ENCODE results near the gene LHX3.

The LHX3 gene

GRCh38 chr9:136174779-136175615, 29.9 kb downstream of the LHX3 start:
- no peak for DNase-seq

DNA sequence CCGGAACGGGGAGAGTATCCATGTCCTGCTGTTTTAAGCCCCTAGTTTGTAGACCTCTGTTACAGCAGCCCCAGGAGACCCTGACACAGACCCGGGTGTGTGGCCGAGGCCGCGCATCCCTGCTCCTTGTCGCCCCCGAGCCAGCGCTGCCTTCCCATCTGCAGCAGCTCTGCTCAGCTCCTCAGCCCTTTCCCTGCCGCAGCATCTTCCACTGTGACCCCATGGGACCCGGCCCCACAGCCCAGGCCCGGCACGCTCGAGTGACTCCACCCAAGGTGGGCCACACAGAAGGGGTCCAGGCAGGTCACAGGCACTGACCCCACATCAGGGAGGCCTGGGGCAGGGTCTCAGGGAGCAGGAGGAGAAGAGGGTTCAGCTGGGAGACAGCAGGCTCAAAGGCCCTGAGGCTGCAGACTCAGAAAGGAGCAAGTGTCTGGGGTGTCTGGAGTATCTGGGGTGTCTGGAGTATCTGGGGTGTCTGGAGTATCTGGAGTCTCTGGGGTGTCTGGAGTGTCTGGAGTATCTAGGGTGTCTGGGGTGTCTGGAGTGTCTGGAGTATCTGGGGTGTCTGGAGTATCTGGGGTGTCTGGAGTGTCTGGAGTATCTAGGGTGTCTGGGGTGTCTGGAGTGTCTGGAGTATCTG, 31.2 kb downstream of the LHX3 start:
- no peak for DNase-seq

GRCh38 chr9:136172412-136173079, 32.4 kb downstream of the LHX3 start:
- no peak for DNase-seq

DNA sequence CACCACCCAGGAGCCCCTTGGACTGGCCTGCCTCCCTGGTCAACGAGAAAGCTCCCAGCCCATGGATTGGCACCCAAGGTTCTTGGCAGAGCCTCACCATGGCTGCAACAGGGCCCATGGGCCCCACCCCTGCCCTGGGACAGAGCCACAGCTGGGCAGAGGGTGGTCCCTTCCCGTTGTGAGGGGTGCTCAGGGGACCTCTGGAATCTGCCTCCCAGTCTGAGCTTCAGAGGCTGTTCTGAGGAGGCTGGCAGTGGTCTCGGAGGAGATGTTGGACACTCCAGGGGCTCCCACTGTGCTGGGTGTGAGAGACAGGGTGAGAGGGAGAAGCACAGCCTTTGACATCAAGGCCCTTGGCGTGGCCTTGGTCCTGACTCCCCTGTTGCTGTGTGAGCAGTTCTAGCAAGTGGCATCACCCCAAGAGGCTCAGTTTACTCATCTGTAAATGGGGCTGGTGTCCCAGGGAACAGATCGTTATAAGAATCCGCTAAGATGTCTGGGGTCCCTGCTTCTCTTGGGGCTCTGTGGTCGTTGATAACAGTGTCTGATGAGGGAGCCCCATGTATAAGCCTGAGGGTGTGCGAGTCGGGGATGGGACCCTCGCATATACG, 33.0 kb downstream of the LHX3 start:
- DNase-seq = no peak

DNA sequence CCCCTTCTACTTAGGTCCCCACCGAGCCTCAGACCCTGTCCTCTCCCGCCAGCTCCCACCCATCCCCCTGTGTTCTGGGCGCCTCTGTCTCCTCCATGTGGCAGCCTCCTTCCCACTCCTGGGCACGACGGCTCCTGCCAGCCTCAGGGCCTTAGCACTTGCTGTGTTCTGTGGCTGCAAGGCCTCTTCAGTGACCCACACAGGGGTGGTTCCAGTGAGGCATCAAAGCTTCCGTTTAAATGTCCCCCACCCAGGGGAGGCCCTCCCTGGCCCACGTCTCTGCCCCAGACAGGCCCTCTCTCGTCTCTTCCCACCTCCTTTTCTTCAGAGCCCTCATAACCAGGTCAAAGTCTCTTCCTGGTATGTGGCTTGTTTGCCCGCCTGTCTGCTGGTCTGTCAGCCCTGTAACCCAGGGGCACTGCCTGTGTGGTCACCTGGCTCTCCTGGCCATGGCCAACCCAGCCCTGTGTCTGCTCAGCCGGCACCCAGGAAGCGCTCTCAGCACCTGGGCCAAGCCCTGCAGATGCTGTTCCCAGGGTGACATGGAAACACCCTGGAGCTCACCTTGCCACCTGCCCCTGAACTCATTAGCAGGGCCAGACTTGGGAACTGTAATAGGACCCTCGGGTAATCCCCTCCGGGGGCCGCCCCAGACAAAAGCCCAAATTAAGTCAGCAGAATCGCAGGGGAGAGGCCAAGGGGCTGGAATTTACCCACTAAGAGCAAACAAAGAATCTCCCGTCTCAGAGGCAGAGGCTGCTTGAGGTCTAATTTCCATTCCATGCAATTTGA, 33.7 kb downstream of the LHX3 start:
- no peak for DNase-seq

DNA sequence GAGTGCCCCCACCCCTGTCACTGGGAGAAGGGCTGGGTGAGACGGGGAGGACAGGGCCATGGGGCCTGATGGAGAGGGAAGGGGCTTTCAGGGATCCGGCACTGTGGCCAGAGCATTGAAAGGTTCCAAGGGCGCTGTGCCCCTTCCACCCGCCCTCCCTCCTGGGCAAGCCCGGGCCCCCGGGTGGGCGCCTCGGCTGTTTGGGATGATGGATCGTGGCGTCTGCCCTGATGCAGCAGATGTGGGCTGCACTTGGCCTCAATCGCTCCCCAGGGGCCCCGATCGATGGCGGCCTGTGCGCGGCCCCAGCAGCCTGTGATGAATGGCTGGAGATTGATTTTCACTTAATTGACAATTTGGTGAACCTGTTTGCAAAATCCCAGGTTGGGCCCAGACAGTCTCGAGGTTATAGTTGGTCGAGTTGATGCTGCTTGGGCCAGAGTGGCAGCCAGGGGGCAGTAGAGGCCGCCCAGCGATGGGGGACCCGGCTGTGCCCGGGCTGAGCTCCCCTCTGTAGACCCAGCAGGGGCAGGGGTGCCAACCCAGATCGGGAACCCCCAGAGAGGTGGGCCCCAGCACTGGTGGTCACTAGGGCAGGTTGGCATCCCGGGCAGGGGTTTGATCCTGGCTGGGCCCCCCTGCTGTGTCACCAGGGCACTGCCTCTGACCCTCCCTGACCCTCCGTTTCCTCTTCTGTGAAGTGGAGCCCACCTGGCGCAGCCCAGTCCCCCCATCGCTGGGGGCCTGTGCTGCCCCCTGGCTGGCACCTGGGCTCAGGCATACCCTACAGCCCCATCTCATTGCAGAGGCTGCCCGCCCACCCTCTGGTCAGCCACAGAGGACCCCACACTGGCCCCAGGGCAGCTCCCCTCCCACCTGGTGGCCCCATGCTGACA, 34.7 kb downstream of the LHX3 start:
- DNase-seq = peak; percentile 3 to 18

GRCh38 chr9:136169495-136169894, 35.4 kb downstream of the LHX3 start:
- no peak for DNase-seq

DNA sequence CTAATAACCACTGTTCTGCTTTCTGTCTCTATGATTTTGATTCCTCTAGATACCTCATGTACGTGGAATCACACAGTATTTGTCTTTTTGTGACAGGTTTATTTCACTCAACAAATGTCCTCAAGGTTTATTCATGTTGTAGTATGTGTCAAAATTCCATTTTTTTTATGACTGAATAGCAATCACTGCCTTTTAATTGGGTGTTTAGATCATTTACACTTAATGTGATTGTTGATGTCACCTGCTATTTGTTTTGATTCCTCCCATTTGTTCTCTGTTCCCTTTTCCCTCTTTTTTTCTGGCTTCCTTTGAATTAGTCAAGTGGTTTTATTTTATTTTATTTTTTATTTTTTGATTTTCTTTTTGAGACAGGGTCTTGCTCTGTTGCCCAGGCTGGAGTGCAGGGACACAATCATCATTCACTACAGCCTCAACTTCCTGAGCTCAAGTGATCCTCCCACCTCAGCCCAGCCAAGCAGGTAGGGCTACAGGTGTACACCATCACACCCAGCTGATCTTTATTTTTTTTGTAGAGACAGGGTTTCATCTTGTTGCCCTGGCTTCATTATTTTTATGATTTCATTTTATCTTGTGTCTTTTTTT, 41.6 kb downstream of the LHX3 start:
- DNase-seq = no peak

DNA sequence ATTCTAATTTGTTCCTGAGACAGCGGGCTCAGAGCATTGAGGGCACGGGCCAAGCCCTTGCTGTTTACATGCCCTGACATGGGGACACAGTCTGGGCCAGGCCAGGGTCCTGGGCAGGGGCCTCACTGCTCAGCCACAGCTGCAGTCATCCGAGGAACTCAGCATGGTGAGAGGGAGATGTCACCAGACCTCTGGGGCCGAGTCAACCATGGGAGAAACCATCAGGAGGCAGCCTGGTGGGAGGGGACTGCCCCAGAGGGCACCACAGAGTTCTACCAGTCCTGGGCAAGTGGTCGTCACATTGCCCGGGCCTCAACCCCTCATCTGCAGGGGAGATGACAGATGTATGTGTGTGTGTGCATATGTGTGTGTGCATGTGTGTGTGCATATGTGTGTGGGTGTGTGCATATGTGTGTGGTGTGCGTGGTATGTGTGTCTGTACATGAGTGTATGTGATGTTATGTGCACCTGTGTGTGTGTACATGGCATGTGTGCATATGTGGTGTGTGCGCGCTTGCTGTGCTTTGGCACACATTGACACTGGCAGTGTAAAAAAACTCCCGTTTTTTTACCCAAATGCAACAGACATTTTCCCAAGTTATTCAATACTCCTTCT, 43.8 kb downstream of the LHX3 start:
- DNase-seq = no peak

GRCh38 chr9:136160381-136160841, 44.5 kb downstream of the LHX3 start:
- DNase-seq = no peak

GRCh38 chr9:136159851-136160250, 45.1 kb downstream of the LHX3 start:
- DNase-seq = no peak

GRCh38 chr9:136157477-136158265, 47.3 kb downstream of the LHX3 start:
- DNase-seq = no peak

GRCh38 chr9:136156209-136157120, 48.5 kb downstream of the LHX3 start:
- no peak for DNase-seq

DNA sequence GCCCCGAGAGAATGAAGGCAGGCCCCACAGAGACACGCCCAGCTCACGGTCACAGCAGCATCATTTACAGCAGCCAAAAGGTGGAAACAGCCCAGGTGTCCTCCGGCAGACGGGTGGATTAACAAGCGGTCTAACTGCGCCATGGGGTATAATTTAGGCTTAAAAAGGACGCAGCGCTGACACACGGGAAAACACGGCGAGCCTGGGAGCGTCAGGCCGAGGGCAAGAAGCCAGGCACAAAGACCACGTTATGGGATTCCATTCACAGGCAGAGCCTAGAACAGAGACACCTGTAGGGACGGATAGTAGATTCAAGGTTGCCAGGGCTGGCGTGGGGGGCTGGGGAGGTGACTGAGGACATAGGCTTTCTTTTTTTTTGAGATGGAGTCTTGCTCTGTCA, 49.4 kb downstream of the LHX3 start:
- no peak for DNase-seq

- no peak for DNase-seq
Observed at GRCh38 chr9:136154943-136155342, 50.0 kb downstream of the LHX3 start.

GRCh38 chr9:136153381-136154065, 51.4 kb downstream of the LHX3 start:
- DNase-seq = no peak

DNA sequence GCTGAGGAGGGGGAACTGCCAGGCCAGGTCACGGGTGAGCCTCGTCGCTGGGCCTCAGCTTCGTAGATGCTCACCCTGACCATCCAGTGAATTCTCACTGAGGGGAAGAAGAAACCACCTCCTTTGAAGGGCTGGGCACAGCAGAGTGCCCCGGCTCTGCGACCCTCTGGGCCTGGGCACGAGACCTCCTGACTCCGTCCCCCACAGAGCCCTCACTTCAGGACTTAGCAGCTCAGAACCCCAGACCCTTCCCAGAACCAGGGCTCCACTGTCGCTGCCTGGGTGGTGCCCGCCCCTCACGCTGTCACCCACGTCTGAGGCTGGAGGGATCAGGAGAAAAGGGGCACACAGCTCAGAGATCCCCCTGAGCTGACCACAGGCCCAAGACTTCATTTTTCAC, 52.0 kb downstream of the LHX3 start:
- no peak for DNase-seq

- DNase-seq = no peak
Observed at GRCh38 chr9:136152543-136152866, 52.4 kb downstream of the LHX3 start.
